ENCODE results near the gene LDLRAD4.

GRCh38 chr18:13560306-13560705 lies 341.7 kb downstream of the LDLRAD4 start:
- TF ChIP-seq SUZ12 (IDR thresholded peaks at IDR 0.05), result no peak
- no peak for TF ChIP-seq ELF4 (IDR thresholded peaks at IDR 0.05)
- TF ChIP-seq TARDBP (IDR thresholded peaks at IDR 0.05), result no peak
- TF ChIP-seq BHLHE40 (IDR thresholded peaks at IDR 0.05; ENCODE audit: borderline replicate concordance), result no peak
- TF ChIP-seq FOXM1 (IDR thresholded peaks at IDR 0.05; ENCODE audit: borderline replicate concordance), result no peak
- TF ChIP-seq NFRKB (IDR thresholded peaks at IDR 0.05), result no peak
- TF ChIP-seq L3MBTL2 (conservative IDR thresholded peaks at IDR 0.05), result no peak
- no peak for TF ChIP-seq FOXA1 (IDR thresholded peaks at IDR 0.05)
- no peak for TF ChIP-seq ZNF384 (IDR thresholded peaks at IDR 0.05)
- TF ChIP-seq HDGF (IDR thresholded peaks at IDR 0.05; ENCODE audit: borderline replicate concordance), result no peak
- no peak for TF ChIP-seq ARNT (IDR thresholded peaks at IDR 0.05)

Data from HEK293T (cell line).